Esophagus muscularis mucosa (tissue), 4 donors: Measurements from ENCODE around the gene PLD3. TPM values are rescaled to one million over a fixed set of nuclear protein-coding genes. Genes with fewer than 3 reads are reported as not detected.
A peak's percentile ranks its signal among the peaks of the same experiment; 100 is the strongest.

Experiments
- DNase-seq: peaks from one replicate; pipeline ENCODE4 v3.0.0-alpha.2; 2017; ENCODE audit errors: extremely low spot score
- H3K27ac ChIP-seq, 4 donors: fragments of 200-600 bp; sonication (generic); replicated peaks in 1 of 4; 1 replicate in 3 of 4; 2 replicates in 1 of 4; pipeline ENCODE4 v1.5.1; 2016 to 2019; ENCODE audit warnings: mild to moderate bottlenecking in 1 of 4
- H3K27me3 ChIP-seq, 4 donors: fragments of 200-600 bp; sonication (generic); one replicate each; pipeline versions ENCODE4 v1.5.1 to v1.6.0; 2016 to 2019
- H3K36me3 ChIP-seq, 4 donors: fragments of 200-600 bp; sonication (generic); one replicate each; pipeline ENCODE4 v1.5.1; 2016 to 2019
- H3K4me1 ChIP-seq, 4 donors: fragments of 200-600 bp; sonication (generic); one replicate each; pipeline ENCODE4 v1.5.1; 2016 to 2019
- H3K4me3 ChIP-seq, 4 donors: fragments of 200-600 bp; sonication (generic); 1 replicate in 2 of 4; 2 replicates in 2 of 4; pipeline ENCODE4 v1.5.1; 2016 to 2019; ENCODE audit warnings: mild to moderate bottlenecking in 4 of 4, moderate library complexity in 1 of 4
- H3K9me3 ChIP-seq, 4 donors: fragments of 200-600 bp; sonication (generic); 1 replicate in 3 of 4; 2 replicates in 1 of 4; pipeline ENCODE4 v1.5.1; 2016 to 2019
- CTCF ChIP-seq, 3 experiments: fragments of 200-600 bp in 2 of 3; fragments of 450-650 bp in 1 of 3; sonication (generic) in 2 of 3; IDR thresholded peaks; one replicate each; pipeline ENCODE4 v1.5.1; 2017 to 2019; ENCODE audit warnings: antibody characterized with exemption in 3 of 3, mild to moderate bottlenecking in 2 of 3, moderate library complexity in 1 of 3
- EP300 ChIP-seq: sonication (generic); formaldehyde crosslinking; IDR thresholded peaks from one replicate; pipeline ENCODE4 v1.6.1; 2017; ENCODE audit warnings: antibody characterized with exemption
- POLR2A ChIP-seq: fragments of 450-650 bp; IDR thresholded peaks from one replicate; pipeline ENCODE4 v1.6.1; 2017; ENCODE audit warnings: antibody characterized with exemption, moderate library complexity, mild to moderate bottlenecking, low read depth
- POLR2AphosphoS5 ChIP-seq, 2 donors: sonication (generic); formaldehyde crosslinking; IDR thresholded peaks; one replicate each; pipeline ENCODE4 v1.6.1; 2017; ENCODE audit warnings: antibody characterized with exemption in 2 of 2
- WGBS: methylation state at CpG from one replicate; pipeline ENCODE4 v1.1.5; 2018; 5-methylcytosine and 5-hydroxymethylcytosine counted together
- intact Hi-C: fragments of 100-400 bp; cut with DNase I; formaldehyde crosslinking; loops from one replicate; pipeline ENCODE4 v1.15.1; 2023
- total RNA-seq, 4 donors: library from RNA; depleted of rRNA; stranded (reverse); fragments of >200 nt; gene quantifications; one replicate each; pipeline versions ENCODE4 v1.1.0 to v1.2.1, GENCODE V29; 2016

PLD3 gene
- total RNA-seq, 4 donors from 2014 or later: 206 to 280 (median 223) TPM

GRCh38 chr19:40419780-40420179 lies 71.3 kb downstream of the PLD3 start:
- intact Hi-C loops: no loop called here
- no peaks in the 10 kb centered on the region for H3K27me3 ChIP-seq
- WGBS: 84% methylated on average over 5 of the region's 5 CpGs
- peaks cover 10 to 20% (median 13%) of the 10 kb centered on the region in 4 donors for H3K36me3 ChIP-seq
- peak overlapping the region in 2 of 4 donors; percentile 2 to 100 for H3K27ac ChIP-seq
- no peak for TF ChIP-seq POLR2A
- no peak for TF ChIP-seq POLR2AphosphoS5 (IDR thresholded peaks at IDR 0.05)
- no peak for TF ChIP-seq EP300
- no peak overlapping the region for H3K4me3 ChIP-seq
- H3K9me3 ChIP-seq: no peaks in the 10 kb centered on the region
- H3K4me1 ChIP-seq: peaks cover 41 to 72% (median 56%) of the 10 kb centered on the region in 4 donors
- no peak for DNase-seq

- Histone ChIP-seq H3K27me3 (no peaks in the 10 kb centered on the region), H3K36me3 (peaks cover 10 to 20% (median 13%) of the 10 kb centered on the region in 4 donors), H3K4me1 (peaks cover 41 to 68% (median 54%) of the 10 kb centered on the region in 4 donors), H3K27ac (peak overlapping the region; percentile 98 to 100 (median 100)), H3K9me3 (no peaks in the 10 kb centered on the region), H3K4me3 (peak overlapping the region; percentile 63 to 77 (median 67))
- intact Hi-C loops: no loop called here
- no peak for DNase-seq
- 54% methylated on average over 14 of the region's 14 CpGs for WGBS
- TF ChIP-seq EP300 (no peak), CTCF (IDR thresholded peaks at IDR 0.05) (no peak), POLR2A (no peak), POLR2AphosphoS5 (IDR thresholded peaks at IDR 0.05) (no peak)
Observed at GRCh38 chr19:40420451-40420765, 71.9 kb downstream of the PLD3 start.

- Histone ChIP-seq H3K9me3 (no peaks in the 10 kb centered on the region), H3K4me1 (peaks cover 41 to 67% (median 54%) of the 10 kb centered on the region in 4 donors), H3K27ac (peak overlapping the region; percentile 98 to 100 (median 100)), H3K36me3 (peaks cover 10 to 20% (median 13%) of the 10 kb centered on the region in 4 donors), H3K4me3 (peak overlapping the region; percentile 63 to 77 (median 67)), H3K27me3 (no peaks in the 10 kb centered on the region)
- WGBS: 4% methylated on average over 26 of the region's 56 CpGs
- intact Hi-C loops: loop anchor here (1.0 kb wide), 1 partner anchor 23 kb away; the partner anchor contains the start of gene SERTAD3
- TF ChIP-seq POLR2AphosphoS5 (IDR thresholded peaks at IDR 0.05) (peak; percentile 98 to 99), POLR2A (peak; percentile 88), EP300 (no peak), CTCF (IDR thresholded peaks at IDR 0.05) (peak; percentile 88 to 95 (median 91))
- DNase-seq: peak; percentile 97
Observed at GRCh38 chr19:40420766-40421765, 72.6 kb downstream of the PLD3 start.

- intact Hi-C loops: loop anchor here (1.0 kb wide), 1 partner anchor 22 kb away; the partner anchor contains the start of gene SERTAD3
- peak overlapping the region; percentile 98 to 100 (median 100) for H3K27ac ChIP-seq
- 71% methylated on average over 15 of the region's 16 CpGs for WGBS
Observed at GRCh38 chr19:40421993-40422747, 73.7 kb downstream of the PLD3 start.

More at GRCh38 chr19:40421993-40422747, 73.7 kb downstream of the PLD3 start:
- H3K4me3 ChIP-seq: peak overlapping the region in 3 of 4 donors; percentile 63 to 77 (median 69)
- DNase-seq: no peak
- no peaks in the 10 kb centered on the region for H3K27me3 ChIP-seq
- no peaks in the 10 kb centered on the region for H3K9me3 ChIP-seq
- peaks cover 10 to 20% (median 13%) of the 10 kb centered on the region in 4 donors for H3K36me3 ChIP-seq
- peaks cover 41 to 62% (median 56%) of the 10 kb centered on the region in 4 donors for H3K4me1 ChIP-seq
- TF ChIP-seq POLR2A (no peak), CTCF (IDR thresholded peaks at IDR 0.05) (no peak), EP300 (no peak), POLR2AphosphoS5 (IDR thresholded peaks at IDR 0.05) (no peak)
